Putamen (tissue), 1 donor: ENCODE data around the gene GPR142.

ENCODE experiments used
- DNase-seq: peaks from one replicate; pipeline ENCODE4 v3.0.0-alpha.2; 2016; ENCODE audit warnings: low spot score

Gene GPR142, protein sequence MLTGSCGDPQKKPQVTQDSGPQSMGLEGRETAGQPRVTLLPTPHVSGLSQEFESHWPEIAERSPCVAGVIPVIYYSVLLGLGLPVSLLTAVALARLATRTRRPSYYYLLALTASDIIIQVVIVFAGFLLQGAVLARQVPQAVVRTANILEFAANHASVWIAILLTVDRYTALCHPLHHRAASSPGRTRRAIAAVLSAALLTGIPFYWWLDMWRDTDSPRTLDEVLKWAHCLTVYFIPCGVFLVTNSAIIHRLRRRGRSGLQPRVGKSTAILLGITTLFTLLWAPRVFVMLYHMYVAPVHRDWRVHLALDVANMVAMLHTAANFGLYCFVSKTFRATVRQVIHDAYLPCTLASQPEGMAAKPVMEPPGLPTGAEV

GRCh38 chr17:74367206-74367605, at the start of gene GPR142:
Gene GPR142 (plus strand): TSS chr17:74367506. CDS start chr17:74369541, 2,035 bp downstream.
- no peak for DNase-seq

DNA sequence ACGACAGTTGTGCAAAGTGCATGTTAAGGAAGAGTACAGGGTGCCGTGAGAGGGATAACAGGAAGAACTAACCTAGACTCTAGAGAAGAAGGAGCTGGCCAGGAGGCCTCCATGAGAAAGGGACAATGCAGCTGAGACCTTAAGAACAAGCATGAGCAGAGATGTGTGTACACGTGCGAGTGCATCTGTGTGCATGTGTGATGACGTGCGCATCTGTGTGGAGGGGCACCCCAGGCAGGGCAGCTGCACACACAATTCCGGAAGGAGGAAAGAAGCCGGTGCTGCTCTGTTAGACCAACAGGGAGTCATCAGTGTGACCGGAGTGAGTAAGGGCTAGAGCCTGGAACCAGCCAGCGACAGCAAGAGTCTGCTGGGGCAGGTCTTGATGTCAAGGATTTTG, 48.9 kb upstream of the GPR142 start:
- no peak for DNase-seq

- DNase-seq: no peak
These were observed 42.8 kb upstream of the GPR142 start for GRCh38 chr17:74324521-74324920.

DNA sequence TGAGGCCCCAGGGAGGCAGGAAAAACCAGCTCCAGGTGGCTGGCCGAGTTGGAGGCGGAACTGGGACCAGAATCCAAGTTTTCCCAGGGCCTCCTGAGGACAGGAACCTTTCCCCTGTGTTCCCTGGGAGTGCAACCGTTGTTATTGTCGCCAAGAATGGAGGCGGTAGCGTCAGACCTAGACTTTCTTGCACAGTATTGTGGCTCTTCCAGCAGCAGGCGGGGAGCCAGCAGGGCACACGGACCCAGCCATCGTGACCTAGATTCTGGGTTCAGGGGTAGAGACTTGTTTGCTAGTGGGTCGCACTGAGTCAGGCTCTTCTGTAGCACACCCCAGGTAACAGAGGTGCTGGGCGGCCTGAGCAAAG, 41.9 kb upstream of the GPR142 start:
- peak; percentile 30 for DNase-seq

- peak; percentile 25 for DNase-seq
These were observed 41.4 kb upstream of the GPR142 start, which contains the start of gene KIF19 for GRCh38 chr17:74325743-74326379. Gene KIF19 (plus strand): TSS chr17:74326226. CDS start chr17:74326350, 124 bp downstream.

DNA sequence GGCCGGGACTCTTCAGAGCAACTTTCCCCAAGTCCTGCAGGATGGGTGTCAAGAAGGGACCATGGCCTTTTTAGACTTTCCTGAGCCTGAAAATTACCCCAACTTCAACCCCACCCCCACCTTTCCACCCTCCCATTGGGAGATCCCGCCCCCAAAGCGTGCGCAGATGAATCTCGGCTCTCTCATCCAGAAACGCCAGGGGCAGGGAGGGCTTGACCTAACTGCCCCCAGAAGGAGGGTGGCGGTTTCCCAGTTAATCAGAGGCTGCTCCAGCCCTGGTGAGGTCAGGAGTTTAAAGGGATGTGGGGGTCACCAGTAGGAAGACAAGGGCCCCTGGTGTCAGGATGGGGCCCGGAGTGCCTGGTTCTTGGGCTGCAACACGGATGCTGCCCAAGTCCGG, 40.8 kb upstream of the GPR142 start:
- DNase-seq: no peak

DNA sequence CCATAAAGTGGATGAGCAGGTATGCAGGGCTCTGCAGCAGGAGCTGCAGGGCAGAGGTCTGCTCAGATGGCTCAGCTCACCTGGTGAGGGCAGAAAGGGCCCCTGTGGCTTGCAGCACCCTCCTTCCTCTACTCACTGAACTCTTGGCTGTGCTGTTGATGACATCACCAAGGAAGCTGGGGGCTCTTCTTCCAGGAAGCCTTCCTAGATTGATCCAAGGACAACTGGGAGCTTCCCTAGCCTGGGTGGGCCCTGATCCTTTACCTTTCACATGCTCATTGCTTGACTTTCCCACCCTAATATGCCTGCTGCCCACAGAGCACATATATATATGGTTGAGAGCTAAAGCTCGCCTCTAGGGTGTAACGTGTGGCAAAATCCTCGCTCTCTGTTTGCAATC, 38.8 kb upstream of the GPR142 start:
- DNase-seq: no peak

GRCh38 chr17:74329378-74329777, 37.9 kb upstream of the GPR142 start:
- DNase-seq: no peak

DNA sequence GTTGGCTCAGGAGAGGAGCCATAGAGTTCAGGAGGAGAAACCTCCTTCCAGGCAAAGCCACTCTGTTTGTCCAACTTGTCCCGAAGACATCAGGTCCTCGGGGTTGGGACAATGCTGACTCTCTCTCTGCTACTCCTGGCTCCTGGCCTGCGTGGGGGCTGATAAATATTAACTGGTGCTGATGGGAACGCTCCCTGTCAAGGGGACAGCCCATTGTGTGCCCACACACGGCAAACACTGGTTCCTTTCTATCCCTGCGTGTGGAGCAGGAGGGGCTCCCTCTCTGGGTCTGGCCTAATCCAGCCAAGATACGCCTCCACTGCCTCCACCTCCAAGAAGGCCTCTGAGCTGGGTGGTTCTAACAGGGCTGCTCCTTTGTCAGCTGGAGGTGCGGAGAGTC, 36.9 kb upstream of the GPR142 start:
- DNase-seq: peak; percentile 37

DNA sequence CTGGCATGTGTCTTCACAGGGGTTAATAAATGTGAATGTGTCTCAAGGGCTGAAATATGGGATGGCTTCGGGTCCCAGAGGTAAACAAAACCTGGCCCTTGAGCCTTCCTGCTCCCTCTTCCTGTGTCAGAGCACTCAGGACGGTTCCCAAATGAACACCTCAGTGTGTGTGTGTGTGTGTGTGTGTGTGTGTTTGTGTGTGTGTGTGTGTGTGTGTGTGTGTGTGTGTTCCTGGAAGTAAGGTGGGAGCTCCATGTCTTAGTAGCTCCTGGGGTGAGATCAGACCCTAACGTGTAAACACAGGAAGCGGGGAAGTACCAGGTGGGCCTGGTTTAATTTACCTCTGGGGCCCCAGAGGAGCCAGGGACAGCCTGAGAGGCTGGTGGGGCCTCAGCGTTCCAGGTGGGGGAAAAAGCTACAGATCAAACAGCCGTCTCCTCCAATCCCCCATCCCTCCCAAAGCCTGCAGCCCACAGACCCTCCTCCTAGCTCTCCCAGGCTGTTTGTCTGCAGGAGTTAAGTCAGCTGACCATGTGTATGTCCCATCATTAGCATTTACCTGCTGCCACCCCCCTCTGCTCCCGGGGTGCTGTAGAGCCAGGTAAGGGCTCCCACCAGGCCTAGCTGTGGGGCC, 35.2 kb upstream of the GPR142 start:
- DNase-seq: no peak

GRCh38 chr17:74332763-74333283, 34.5 kb upstream of the GPR142 start:
- no peak for DNase-seq

GRCh38 chr17:74334393-74335039, 32.8 kb upstream of the GPR142 start:
- no peak for DNase-seq

DNA sequence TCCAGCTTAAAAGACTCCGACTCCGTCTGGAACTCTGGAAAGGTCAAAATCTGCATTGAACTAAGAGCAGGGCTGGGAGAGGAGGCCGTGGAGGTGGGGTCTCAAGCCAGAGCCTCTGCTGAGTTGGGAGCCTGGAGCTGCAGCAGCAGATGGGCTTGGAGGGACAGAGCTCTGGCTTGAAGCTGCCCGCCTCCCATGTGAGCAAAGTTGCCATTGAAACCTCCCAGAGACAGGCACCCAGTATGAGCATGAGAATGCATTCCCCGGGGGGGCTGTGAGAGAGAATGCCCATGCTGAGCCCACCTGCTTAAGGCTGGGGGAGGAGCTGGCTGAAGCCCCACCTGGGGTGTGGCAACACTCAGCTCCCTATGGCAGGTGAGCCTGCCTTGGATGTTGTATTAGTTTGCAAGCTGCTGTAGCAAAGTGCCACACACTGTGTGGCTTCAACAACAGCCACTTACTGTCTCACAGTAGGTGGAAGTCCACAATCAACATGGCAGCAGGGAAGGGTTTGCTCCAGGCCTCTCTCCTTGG, 31.7 kb upstream of the GPR142 start:
- no peak for DNase-seq

DNA sequence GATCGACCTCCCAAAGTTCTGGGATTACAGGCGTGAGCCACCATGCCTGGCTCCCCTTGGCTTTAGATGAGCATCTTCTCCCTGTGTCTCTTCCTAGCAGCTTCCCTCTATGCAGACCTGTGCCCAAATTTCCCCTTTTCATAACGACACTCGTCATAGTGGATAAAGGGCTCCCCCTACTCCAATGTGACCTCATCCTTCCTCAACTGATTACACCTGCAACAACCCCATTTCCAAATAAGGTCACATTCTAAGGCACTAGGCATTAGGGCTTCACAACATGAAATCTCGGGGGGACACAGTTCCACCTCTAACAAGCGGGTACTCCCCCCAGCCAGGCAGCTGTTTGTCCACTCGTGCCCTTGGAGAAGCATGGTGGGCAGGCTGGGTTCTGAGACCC, 31.0 kb upstream of the GPR142 start:
- DNase-seq: no peak

DNA sequence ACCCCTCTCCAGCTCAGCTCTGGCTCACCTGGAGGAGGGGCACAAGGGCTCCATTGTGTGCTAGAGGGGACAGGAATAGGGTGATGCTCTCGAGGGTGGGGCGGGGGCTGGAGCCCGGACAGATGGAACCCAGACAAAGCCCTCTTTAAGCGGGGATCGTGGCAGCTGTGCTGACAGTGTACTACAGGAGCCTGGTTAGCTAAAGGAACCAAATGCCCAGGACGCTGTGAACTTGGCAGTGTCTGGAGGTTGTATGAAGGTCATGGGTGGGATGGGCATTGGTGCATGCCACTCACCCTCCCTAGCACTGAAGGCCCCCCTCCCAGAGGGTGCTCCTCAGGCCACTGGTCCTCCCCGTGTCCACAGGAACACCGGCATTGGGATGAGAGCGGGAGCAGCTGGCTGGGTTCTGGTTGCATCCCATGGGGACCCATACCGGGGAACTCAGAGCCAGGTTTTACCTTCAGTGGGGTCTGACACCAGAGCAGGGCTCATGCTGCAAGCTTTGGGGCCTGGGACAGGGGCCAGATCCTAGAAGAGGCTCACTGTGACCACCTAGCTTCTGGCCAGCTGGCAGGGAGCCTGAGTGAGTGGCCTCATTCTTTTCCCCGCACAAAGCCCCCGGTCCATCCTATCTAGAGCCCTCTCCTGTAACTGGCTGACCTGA, 29.3 kb upstream of the GPR142 start:
- peak; percentile 69 for DNase-seq

DNA sequence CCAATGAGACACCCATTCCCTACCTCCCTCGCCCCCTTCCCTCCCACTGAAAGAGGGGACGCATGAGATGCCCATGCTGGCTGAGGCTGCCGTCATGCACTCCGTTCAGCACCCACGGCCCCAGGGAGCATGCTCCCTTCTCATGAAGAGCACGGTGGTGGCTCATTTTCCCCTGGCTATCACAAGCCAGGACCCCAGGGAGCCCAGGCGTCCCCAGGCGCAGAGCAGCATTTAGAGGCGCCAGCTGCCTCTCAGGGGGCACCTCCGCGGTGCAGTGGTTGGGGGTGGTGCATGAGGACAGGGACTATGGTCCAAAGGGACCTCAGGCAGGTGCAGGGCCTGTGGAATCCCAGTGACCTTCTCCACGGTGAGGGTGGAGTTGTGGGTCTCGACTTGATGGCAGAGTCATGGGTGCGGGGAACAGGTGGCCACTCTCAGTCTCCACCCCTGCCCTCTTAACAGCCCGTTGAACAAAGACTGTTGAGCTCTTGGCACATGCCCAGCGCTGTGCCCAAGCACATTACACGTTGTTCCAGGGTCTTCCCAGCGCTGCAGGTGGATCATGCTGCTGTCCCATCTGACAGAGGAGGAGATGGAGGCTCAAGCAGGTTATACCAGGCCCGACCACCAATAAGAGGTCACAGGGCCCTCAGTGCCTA, 27.6 kb upstream of the GPR142 start:
- DNase-seq: no peak

GRCh38 chr17:74340470-74341023, 26.8 kb upstream of the GPR142 start:
- DNase-seq: peak; percentile 40

DNA sequence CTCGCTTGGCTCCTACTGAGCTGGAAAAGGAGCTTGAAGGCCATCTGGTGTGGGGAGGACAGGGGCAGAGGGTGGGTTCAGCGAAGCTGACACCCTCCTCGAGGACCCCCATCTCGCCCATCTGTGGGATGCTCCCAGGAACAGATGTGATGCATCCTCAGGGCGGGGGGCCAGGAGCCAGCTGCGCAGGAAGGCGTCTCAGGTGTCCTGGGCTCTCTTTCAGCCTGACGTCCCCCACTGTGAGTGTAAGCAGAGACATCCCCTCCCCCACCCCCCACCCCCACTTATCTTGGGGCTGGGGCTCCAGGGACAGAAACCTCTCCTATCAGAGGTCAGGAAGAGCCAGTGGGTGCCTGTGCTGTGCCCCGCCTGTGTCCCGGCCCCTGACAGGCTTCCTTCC, 25.1 kb upstream of the GPR142 start:
- no peak for DNase-seq

DNA sequence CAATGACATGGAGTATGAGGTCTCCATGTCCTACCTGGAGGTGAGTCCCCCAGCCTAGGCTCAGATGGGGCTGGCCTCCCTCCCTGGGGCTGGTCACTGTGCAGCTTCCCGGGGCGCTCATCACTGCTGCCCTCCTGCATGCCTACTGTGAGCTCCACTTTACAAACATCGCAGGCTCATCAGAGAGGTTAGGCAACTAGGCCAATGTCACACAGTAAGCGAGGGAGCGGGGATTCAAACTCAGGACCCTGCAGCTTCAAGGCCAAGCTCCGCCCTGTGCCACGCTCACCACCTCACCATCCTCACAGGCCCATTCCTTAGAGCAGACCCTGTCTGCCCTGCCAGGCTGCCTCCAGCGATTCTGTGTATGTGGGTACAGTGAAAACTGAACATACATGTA, 24.2 kb upstream of the GPR142 start:
- DNase-seq: no peak

DNA sequence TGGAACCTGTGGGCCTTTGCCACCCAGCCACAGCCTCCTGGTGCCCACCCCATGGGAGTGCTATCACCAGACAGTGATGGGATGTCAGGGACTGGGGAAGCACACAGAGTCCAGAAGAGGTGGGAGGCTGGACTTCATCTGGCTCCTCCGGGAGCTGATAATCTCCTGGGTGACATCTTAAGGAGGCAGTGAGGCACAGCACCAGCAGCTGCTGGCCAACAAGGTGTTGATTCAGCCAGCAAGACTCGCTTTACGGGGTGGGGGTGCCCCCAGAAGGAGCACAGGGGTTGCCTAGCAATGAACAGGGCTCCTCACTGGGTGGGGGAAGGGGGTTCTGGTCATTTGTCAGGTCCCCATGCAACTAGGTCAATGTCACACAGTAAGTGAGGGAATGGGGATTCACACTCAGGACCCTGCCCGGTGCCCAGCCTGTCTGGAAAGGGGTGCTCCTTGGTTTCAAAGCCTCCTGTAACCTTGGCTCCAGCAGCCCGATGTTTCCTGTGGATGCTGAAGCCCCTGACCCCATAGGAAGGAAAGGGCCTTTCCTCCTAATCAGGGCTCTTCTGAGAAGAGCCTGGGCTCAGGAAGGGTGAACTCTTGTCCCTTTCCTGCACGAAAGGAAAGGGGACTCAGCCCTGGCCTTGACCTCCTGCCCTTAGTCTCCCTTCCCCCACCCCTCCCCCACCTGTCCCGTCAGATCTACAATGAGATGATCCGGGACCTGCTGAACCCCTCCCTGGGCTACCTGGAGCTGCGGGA, 23.6 kb upstream of the GPR142 start:
- no peak for DNase-seq
